GM13976 (cell line): ENCODE results near the gene GCNT4.

ENCODE experiments used
- DNase-seq: peaks from one replicate; pipeline ENCODE4 v3.0.0; 2012; ENCODE audit warnings: low spot score
- CTCF ChIP-seq: IDR thresholded peaks from 2 replicates; pipeline ENCODE4 v1.5.1; 2012; ENCODE audit warnings: borderline replicate concordance, mild to moderate bottlenecking; ENCODE audit not compliant: insufficient read depth; ENCODE audit errors: extremely low read depth, missing control alignments, control extremely low read depth
- in situ Hi-C: fragments of 300-500 bp; cut with MboI; formaldehyde crosslinking; loops from one replicate; pipeline ENCODE4 v1.12.0; 2022; ENCODE audit warnings: low sequenced_read_pairs, mixed read lengths, inconsistent platforms; ENCODE audit not compliant: unreplicated experiment

GCNT4 gene

DNA sequence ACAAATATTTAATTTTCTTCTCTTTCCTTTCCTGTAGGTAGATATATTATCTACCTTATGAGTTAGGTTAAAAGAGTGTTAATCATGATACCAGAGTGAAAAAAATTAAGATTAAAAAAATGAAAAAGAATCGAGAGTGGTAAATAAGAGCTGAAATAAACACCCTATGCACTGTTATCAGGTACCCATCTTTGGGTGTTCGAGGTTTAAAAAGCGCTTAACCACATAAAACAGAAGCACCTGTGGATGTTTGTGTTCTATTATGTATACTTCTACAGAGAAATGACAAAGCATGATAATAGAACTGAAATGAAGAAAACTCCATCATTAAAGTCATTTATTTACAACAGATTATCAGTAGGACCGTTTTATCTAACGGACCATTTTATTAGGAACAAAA is 25.7 kb upstream of the GCNT4 start:
- DNase-seq, result no peak
- in situ Hi-C loops, result no loop called here
- no peak for TF ChIP-seq CTCF

GRCh38 chr5:75072061-75072460 is 19.7 kb upstream of the GCNT4 start:
- no peak for DNase-seq
- TF ChIP-seq CTCF, result no peak
- in situ Hi-C loops, result no loop called here

DNA sequence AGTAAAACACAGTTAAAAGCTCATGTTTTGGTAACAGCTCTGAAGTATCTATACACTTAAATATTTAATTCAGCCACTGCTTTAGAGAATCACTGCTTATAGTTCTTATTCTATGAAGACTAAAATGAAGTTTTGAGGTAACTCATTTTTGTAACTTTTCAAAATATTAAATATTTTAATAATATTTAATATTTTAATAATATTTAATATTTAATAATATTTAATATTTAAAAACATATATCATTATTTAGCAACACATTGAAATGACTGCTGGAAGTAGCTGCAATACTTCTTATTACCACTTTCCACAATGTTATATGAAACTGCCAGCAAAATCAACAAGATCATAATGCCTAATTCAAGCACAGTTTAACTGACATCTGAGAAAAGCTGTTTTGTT is 18.7 kb upstream of the GCNT4 start:
- in situ Hi-C loops, result no loop called here
- DNase-seq, result no peak
- TF ChIP-seq CTCF, result no peak

- TF ChIP-seq CTCF, result no peak
- in situ Hi-C loops, result no loop called here
- no peak for DNase-seq
These were observed 15.1 kb upstream of the GCNT4 start for GRCh38 chr5:75067434-75067833.

DNA sequence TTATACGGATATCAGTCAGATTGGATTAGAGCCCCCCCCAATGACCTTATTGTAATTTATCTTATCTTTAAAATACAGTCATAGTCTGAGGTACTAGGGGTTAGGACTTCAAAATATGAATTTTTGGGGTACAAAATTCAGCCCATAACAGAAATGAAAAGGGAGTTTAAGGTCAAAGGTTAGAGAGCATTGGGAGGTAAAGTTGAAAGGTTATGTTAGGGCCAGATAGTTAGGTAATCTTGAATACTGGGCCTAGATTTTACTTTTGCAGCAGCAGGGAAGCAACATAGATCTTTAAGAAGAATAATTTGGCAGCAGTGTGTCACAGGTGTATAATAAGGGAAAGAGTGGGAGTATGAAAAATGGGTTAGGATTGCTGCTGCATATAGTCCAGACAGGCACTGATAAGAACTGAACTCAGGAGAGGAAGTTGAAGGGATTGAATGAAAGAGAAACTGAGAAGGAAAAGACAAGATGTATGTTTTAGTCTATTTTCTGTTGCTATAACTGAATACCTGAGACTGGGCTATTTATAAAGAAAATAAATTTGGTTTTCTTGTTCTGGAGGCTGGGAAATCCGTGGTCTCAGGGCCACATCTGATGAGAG is 10.7 kb upstream of the GCNT4 start:
- no peak for DNase-seq
- in situ Hi-C loops, result no loop called here
- no peak for TF ChIP-seq CTCF

- in situ Hi-C loops, result no loop called here
- no peak for DNase-seq
- no peak for TF ChIP-seq CTCF
These were observed 7.7 kb upstream of the GCNT4 start for GRCh38 chr5:75059912-75060545.
